ENCODE results near the gene PPP1R12B.
"Not testable (repeated sequence)": the region's sequence is repeated elsewhere in the genome, so short reads cannot be mapped to it uniquely, and the experiment has no call there.

DNA sequence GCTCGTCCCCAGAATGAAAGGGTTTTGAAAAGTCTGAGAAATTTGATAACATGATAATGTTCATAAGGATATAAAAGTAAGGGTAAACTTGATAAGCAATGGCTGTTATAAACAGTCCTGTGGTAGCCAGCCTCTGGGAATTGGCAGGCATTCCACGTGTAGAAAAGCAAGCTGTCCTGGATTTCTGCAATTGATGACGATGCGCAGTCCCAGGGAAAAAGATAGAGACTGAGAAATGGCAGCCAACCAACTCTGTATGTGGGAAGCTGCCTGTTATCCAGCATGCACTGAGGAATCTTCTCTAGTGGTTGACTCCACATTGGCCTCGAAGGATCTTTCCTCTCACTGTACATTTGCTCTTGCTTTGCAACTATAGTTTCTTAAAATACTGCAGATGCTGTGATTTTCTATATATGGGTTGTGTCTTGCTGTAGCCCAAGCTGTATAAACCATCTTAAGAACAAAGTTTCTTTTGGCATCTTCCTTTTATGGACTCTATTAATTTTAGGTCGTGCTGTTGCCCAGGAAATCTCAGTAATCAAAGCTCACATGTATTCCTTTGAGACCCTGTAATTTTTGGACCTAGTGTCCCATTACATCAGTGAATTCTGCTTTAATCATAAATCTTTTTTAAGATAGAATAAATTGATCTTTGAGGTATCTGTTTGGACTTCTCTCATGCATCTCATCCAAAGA is 157.5 kb downstream of the PPP1R12B start:
- TF ChIP-seq, protein P1, sequence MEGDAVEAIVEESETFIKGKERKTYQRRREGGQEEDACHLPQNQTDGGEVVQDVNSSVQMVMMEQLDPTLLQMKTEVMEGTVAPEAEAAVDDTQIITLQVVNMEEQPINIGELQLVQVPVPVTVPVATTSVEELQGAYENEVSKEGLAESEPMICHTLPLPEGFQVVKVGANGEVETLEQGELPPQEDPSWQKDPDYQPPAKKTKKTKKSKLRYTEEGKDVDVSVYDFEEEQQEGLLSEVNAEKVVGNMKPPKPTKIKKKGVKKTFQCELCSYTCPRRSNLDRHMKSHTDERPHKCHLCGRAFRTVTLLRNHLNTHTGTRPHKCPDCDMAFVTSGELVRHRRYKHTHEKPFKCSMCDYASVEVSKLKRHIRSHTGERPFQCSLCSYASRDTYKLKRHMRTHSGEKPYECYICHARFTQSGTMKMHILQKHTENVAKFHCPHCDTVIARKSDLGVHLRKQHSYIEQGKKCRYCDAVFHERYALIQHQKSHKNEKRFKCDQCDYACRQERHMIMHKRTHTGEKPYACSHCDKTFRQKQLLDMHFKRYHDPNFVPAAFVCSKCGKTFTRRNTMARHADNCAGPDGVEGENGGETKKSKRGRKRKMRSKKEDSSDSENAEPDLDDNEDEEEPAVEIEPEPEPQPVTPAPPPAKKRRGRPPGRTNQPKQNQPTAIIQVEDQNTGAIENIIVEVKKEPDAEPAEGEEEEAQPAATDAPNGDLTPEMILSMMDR (IDR thresholded peaks at IDR 0.05), result not testable (repeated sequence)
- not testable (repeated sequence) for TF ChIP-seq POLR2A (IDR thresholded peaks at IDR 0.05)
- peak; percentile 43 for TF ChIP-seq POLR2AphosphoS5 (IDR thresholded peaks at IDR 0.05)

All from gastroesophageal sphincter (tissue), 3 donors.